GM10266 (cell line): ENCODE data around the gene PPIG.
"Not testable (repeated sequence)": the region's sequence is repeated elsewhere in the genome, so short reads cannot be mapped to it uniquely, and the experiment has no call there.

Source experiments
- DNase-seq: peaks from one replicate; pipeline ENCODE4 v3.0.0; 2012; ENCODE audit errors: extremely low spot score
- CTCF ChIP-seq: IDR thresholded peaks from 2 replicates; pipeline ENCODE4 v1.5.1; 2012; ENCODE audit warnings: mild to moderate bottlenecking, low read depth; ENCODE audit not compliant: control insufficient read depth, insufficient read depth; ENCODE audit errors: missing control alignments

The PPIG gene

GRCh38 chr2:169565686-169566085 is 18.5 kb upstream of the PPIG start:
- no peak for DNase-seq
- TF ChIP-seq CTCF = no peak

- no peak for DNase-seq
- no peak for TF ChIP-seq CTCF
Measured at GRCh38 chr2:169569948-169570347, 14.2 kb upstream of the PPIG start.

GRCh38 chr2:169570752-169571151 is 13.4 kb upstream of the PPIG start:
- not testable (repeated sequence) for DNase-seq

- TF ChIP-seq CTCF = no peak
- DNase-seq = no peak
Measured at GRCh38 chr2:169571571-169571970, 12.6 kb upstream of the PPIG start.

- TF ChIP-seq CTCF = no peak
- DNase-seq = no peak
Measured at GRCh38 chr2:169572189-169572588, 12.0 kb upstream of the PPIG start.

- no peak for TF ChIP-seq CTCF
- DNase-seq = no peak
Measured at GRCh38 chr2:169572821-169573159, 11.4 kb upstream of the PPIG start.

GRCh38 chr2:169573160-169573973 is 10.8 kb upstream of the PPIG start, which contains the start of gene FASTKD1:
Gene FASTKD1 (minus strand): TSS chr2:169573865. CDS start chr2:169572029, 1,836 bp downstream.
- no peak for TF ChIP-seq CTCF

GRCh38 chr2:169573974-169574299 is 10.2 kb upstream of the PPIG start:
- peak; percentile 21 for DNase-seq
- TF ChIP-seq CTCF = no peak

More at GRCh38 chr2:169573160-169573973, 10.8 kb upstream of the PPIG start, which contains the start of gene FASTKD1:
- peak; percentile 92 for DNase-seq

GRCh38 chr2:169574539-169574938 is 9.6 kb upstream of the PPIG start:
- DNase-seq = not testable (repeated sequence)

- DNase-seq = not testable (repeated sequence)
Measured at GRCh38 chr2:169575264-169575663, 8.9 kb upstream of the PPIG start.
